ENCODE results near the gene ODAD2.

DNA sequence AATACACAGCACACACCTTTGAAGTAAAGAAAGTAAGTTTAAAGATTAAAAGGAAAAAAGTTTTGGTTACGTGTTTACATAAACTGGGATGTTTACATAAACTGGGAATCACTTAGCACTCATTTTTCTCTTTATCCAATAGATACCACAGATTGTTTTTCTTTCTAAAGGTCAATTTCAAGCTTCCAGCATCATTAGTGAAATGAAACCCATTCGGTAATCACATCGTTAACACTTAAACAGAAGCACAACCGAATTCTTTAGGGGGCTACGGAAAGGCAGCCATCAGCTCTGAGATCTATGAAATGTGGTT is 1.1 kb downstream of the ODAD2 start:
- TF ChIP-seq CTCF (IDR thresholded peaks at IDR 0.05): no peak
- TF ChIP-seq POLR2A (IDR thresholded peaks at IDR 0.05): no peak
- TF ChIP-seq EP300 (IDR thresholded peaks at IDR 0.05): no peak
